Loucy (cell line): ENCODE measurements around the gene MRPS27.

ENCODE experiments used
- CTCF ChIP-seq: fragments of 200-600 bp; sonication (generic); conservative IDR thresholded peaks from 2 replicates; pipeline ENCODE4 v1.5.1; 2014; ENCODE audit warnings: mild to moderate bottlenecking, antibody characterized with exemption, low read length
- EZH2phosphoT487 ChIP-seq: fragments of 200-600 bp; IDR thresholded peaks from 2 replicates; pipeline ENCODE4 v1.6.1; 2018; ENCODE audit warnings: antibody characterized with exemption, mild to moderate bottlenecking, moderate library complexity, borderline replicate concordance

GRCh38 chr5:72364171-72364570 is 44.1 kb upstream of the MRPS27 start:
- TF ChIP-seq CTCF = no peak
- TF ChIP-seq EZH2phosphoT487 = no peak
